Natural killer cell (primary cell): Measurements from ENCODE around the gene PVALEF. TPM values are rescaled to one million over a fixed set of nuclear protein-coding genes. Genes with fewer than 3 reads are reported as not detected.

Experiments
- ATAC-seq, 3 donors: fragments of 150-1000 bp in 2 of 3; fragments of 200-7000 bp in 1 of 3; cut with Tn5 transposase; 1 replicate in 1 of 3; 2 replicates in 2 of 3; pipeline ENCODE4 v1.10.0; 2021; ENCODE audit warnings: mild to moderate bottlenecking in 2 of 3, moderate library complexity in 2 of 3
- DNase-seq, 2 donors: peaks; one replicate each; pipeline versions ENCODE4 v3.0.0 to v3.0.0-alpha.2; 2013 to 2021; ENCODE audit warnings: mixed read lengths in 1 of 2
- H3K27ac ChIP-seq: one replicate; pipeline ENCODE4 v1.5.1; 2013; ENCODE audit warnings: mild to moderate bottlenecking, low read length
- H3K27me3 ChIP-seq: one replicate; pipeline ENCODE4 v1.6.1; 2013; ENCODE audit warnings: low read length; ENCODE audit not compliant: control insufficient read depth, insufficient read depth
- H3K36me3 ChIP-seq: one replicate; pipeline ENCODE4 v1.6.1; 2013; ENCODE audit warnings: low read length; ENCODE audit not compliant: control insufficient read depth, insufficient read depth
- H3K4me1 ChIP-seq: one replicate; pipeline ENCODE4 v1.6.1; 2013; ENCODE audit warnings: low read length; ENCODE audit not compliant: control insufficient read depth, insufficient read depth
- H3K4me3 ChIP-seq: one replicate; pipeline ENCODE4 v1.5.1; 2013; ENCODE audit warnings: low read length
- H3K9me3 ChIP-seq: one replicate; pipeline ENCODE4 v1.6.1; 2013; ENCODE audit warnings: low read length; ENCODE audit not compliant: control insufficient read depth, insufficient read depth
- H3K27ac Mint-ChIP-seq, 2 donors: one replicate each; pipeline ENCODE4 v1.8.0; 2022; ENCODE audit warnings: mild to moderate bottlenecking in 2 of 2, mixed read lengths in 2 of 2, moderate library complexity in 1 of 2
- H3K27me3 Mint-ChIP-seq, 2 donors: one replicate each; pipeline ENCODE4 v1.8.0; 2022; ENCODE audit warnings: low read depth in 2 of 2, mixed read lengths in 2 of 2
- H3K36me3 Mint-ChIP-seq: one replicate; pipeline ENCODE4 v1.8.0; 2022; ENCODE audit warnings: mixed read lengths
- H3K4me1 Mint-ChIP-seq, 2 donors: one replicate each; pipeline ENCODE4 v1.8.0; 2022; ENCODE audit warnings: mixed read lengths in 2 of 2
- H3K4me3 Mint-ChIP-seq: one replicate; pipeline ENCODE4 v1.8.0; 2022; ENCODE audit warnings: mild to moderate bottlenecking, moderate library complexity, mixed read lengths
- H3K9me3 Mint-ChIP-seq, 2 donors: one replicate each; pipeline ENCODE4 v1.8.0; 2022; ENCODE audit warnings: mixed read lengths in 2 of 2
- CTCF ChIP-seq: fragments of 200-600 bp; IDR thresholded peaks from one replicate; pipeline ENCODE4 v1.8.0; 2022; ENCODE audit warnings: antibody characterized with exemption
- WGBS: methylation state at CpG from one replicate; pipeline ENCODE4 v1.1.7; 2013; ENCODE audit warnings: missing lambda C conversion rate; ENCODE audit not compliant: insufficient coverage; 5-methylcytosine and 5-hydroxymethylcytosine counted together
- intact Hi-C: fragments of 100-400 bp; cut with micrococcal nuclease; formaldehyde crosslinking; loops from one replicate; pipeline ENCODE4 v1.14.2; 2022
- total RNA-seq, 4 donors: library from RNA; stranded (reverse); fragments of 120-200 nt in 1 of 4; gene quantifications; one replicate each; pipeline versions ENCODE4 v1.2.3 to v1.2.4, GENCODE V29; 2013 to 2022

PVALEF gene
- total RNA-seq, 3 donors from 2014 or later (not counting 1 experiment from before 2014, with no cell fraction given), result not detected

- 94% methylated on average over 39 of the region's 39 CpGs for WGBS
- no peak overlapping the region for H3K27ac Mint-ChIP-seq
These were observed 42.0 kb upstream of the PVALEF start for GRCh38 chr17:81123052-81124048.

GRCh38 chr17:81124377-81124776 is 40.9 kb upstream of the PVALEF start:
- DNase-seq, result no peak
- H3K27me3 ChIP-seq, result no peaks in the 10 kb centered on the region
- H3K36me3 ChIP-seq, result no peaks in the 10 kb centered on the region
- H3K4me1 ChIP-seq, result peaks cover 5% of the 10 kb centered on the region
- H3K9me3 ChIP-seq, result no peaks in the 10 kb centered on the region
- no peak for ATAC-seq
- WGBS, result 94% methylated on average over 18 of the region's 18 CpGs
- H3K36me3 Mint-ChIP-seq, result no peaks in the 10 kb centered on the region
- peaks cover 0 to 5% of the 10 kb centered on the region in 2 donors for H3K4me1 Mint-ChIP-seq
- TF ChIP-seq CTCF, result no peak
- no peak overlapping the region for H3K4me3 Mint-ChIP-seq
- no peaks in the 10 kb centered on the region for H3K27me3 Mint-ChIP-seq
- H3K27ac ChIP-seq, result no peak overlapping the region
- H3K27ac Mint-ChIP-seq, result no peak overlapping the region
- intact Hi-C loops, result no loop called here
- no peaks in the 10 kb centered on the region for H3K9me3 Mint-ChIP-seq
- H3K4me3 ChIP-seq, result no peak overlapping the region

More at GRCh38 chr17:81123052-81124048, 42.0 kb upstream of the PVALEF start:
- Histone ChIP-seq H3K9me3 (no peaks in the 10 kb centered on the region), H3K36me3 (no peaks in the 10 kb centered on the region), H3K27ac (no peak overlapping the region), H3K4me1 (peaks cover 15% of the 10 kb centered on the region), H3K4me3 (no peak overlapping the region), H3K27me3 (no peaks in the 10 kb centered on the region)
- Mint-ChIP-seq H3K9me3 (no peaks in the 10 kb centered on the region), H3K4me1 (peaks cover 0 to 12% of the 10 kb centered on the region in 2 donors), H3K4me3 (no peak overlapping the region), H3K27me3 (no peaks in the 10 kb centered on the region), H3K36me3 (no peaks in the 10 kb centered on the region)
- intact Hi-C loops, result no loop called here
- no peak for TF ChIP-seq CTCF
- ATAC-seq (no peak), DNase-seq (no peak)

GRCh38 chr17:81125573-81126081 is 39.7 kb upstream of the PVALEF start:
- no peak overlapping the region for H3K27ac ChIP-seq
- whole genome bisulfite sequencing, result 88% methylated on average over 12 of the region's 14 CpGs
- no peaks in the 10 kb centered on the region for H3K36me3 ChIP-seq
- H3K4me1 ChIP-seq, result no peaks in the 10 kb centered on the region
- ATAC-seq, result no peak
- H3K9me3 Mint-ChIP-seq, result no peaks in the 10 kb centered on the region
- H3K27ac Mint-ChIP-seq, result no peak overlapping the region
- intact Hi-C loops, result no loop called here
- no peak overlapping the region for H3K4me3 ChIP-seq
- H3K27me3 ChIP-seq, result no peaks in the 10 kb centered on the region
- no peak for TF ChIP-seq CTCF
- no peaks in the 10 kb centered on the region for H3K27me3 Mint-ChIP-seq
- H3K9me3 ChIP-seq, result no peaks in the 10 kb centered on the region
- H3K4me3 Mint-ChIP-seq, result no peak overlapping the region
- H3K36me3 Mint-ChIP-seq, result no peaks in the 10 kb centered on the region
- DNase-seq, result no peak
- H3K4me1 Mint-ChIP-seq, result no peaks in the 10 kb centered on the region
